Adrenal gland (tissue), 5 donors: ENCODE measurements around the gene PACSIN1.

ENCODE experiments used
- POLR2A ChIP-seq, 2 donors: fragments of 450-650 bp; IDR thresholded peaks; one replicate each; pipeline ENCODE4 v1.6.1; 2017; ENCODE audit warnings: antibody characterized with exemption in 2 of 2, mild to moderate bottlenecking in 2 of 2, moderate library complexity in 1 of 2
- TF ChIP-seq, protein P1 (sequence below), 6 experiments: fragments of 450-650 bp in 4 of 6; fragments of 200-600 bp in 2 of 6; sonication (generic) in 1 of 6; IDR thresholded peaks; 1 replicate in 5 of 6; 2 replicates in 1 of 6; pipeline versions ENCODE4 v1.5.1 to v1.8.0; 2016 to 2021; ENCODE audit warnings: antibody characterized with exemption in 6 of 6, mild to moderate bottlenecking in 2 of 6, moderate library complexity in 1 of 6
- donor health status: DM: no; HTN: no; CAD: no.

DNA sequence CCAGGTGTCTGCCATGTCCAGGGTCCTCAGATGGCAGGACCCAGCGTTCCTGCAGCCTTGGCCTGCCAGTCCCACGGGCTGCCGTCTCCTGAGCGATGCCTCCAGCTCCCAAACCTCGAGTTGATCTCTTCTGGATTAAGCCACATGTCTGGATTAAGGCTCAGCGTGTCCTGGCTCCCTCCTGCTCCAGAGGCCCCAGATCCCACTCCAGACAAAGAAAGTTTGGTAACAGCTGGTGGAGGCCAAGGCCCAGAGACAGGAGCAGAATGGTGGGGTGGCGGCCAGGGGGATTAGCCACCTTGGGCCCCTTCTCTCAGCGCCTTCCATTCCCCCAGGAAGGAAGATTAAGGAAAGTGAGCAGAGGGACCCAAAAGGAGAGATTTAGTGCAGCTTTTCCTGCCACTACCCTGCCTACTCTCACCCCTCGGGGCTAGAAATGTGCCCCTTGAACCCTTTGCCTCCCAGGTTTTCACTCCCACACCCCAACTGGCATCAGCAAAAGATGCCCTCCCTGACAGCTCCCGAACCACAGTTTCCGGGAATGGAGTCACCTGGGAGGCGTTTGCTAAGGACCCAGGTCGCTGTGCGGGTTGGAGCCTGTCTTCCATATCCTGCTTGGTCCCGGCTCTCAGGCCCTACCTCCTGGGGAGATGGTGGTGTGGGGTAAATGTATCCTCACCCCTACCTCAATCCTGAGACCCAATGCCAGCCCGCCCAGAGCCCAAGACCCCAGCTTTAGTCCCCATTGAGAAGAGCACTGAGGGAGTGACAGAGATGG lies 83.3 kb downstream of the PACSIN1 start:
- TF ChIP-seq, protein P1, sequence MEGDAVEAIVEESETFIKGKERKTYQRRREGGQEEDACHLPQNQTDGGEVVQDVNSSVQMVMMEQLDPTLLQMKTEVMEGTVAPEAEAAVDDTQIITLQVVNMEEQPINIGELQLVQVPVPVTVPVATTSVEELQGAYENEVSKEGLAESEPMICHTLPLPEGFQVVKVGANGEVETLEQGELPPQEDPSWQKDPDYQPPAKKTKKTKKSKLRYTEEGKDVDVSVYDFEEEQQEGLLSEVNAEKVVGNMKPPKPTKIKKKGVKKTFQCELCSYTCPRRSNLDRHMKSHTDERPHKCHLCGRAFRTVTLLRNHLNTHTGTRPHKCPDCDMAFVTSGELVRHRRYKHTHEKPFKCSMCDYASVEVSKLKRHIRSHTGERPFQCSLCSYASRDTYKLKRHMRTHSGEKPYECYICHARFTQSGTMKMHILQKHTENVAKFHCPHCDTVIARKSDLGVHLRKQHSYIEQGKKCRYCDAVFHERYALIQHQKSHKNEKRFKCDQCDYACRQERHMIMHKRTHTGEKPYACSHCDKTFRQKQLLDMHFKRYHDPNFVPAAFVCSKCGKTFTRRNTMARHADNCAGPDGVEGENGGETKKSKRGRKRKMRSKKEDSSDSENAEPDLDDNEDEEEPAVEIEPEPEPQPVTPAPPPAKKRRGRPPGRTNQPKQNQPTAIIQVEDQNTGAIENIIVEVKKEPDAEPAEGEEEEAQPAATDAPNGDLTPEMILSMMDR (IDR thresholded peaks at IDR 0.05), result no peak
- no peak for TF ChIP-seq POLR2A (IDR thresholded peaks at IDR 0.05)
